WTC11 (cell line): Measurements from ENCODE around the gene PSG7. TPM values are rescaled to one million over a fixed set of nuclear protein-coding genes. Genes with fewer than 3 reads are reported as not detected.
"Not testable (repeated sequence)": the region's sequence is repeated elsewhere in the genome, so short reads cannot be mapped to it uniquely, and the experiment has no call there.

Source experiments
- ATAC-seq: fragments of 200-7000 bp; cut with Tn5 transposase; 2 replicates; pipeline ENCODE4 v1.10.0; 2021; ENCODE audit warnings: mild to moderate bottlenecking, moderate library complexity
- CTCF ChIA-PET: fragments of 300-600 bp; sonication (Branson Sonifier 250); formaldehyde crosslinking; loops from one replicate; lab custom pipeline; 2021; ENCODE audit warnings: antibody characterized with exemption; lab: Charles Lee
- POLR2A ChIA-PET: fragments of 350-600 bp; sonication (Branson Sonifier 250); formaldehyde crosslinking; loops from one replicate; lab custom pipeline; 2021; ENCODE audit warnings: antibody characterized with exemption; lab: Charles Lee
- DNase-seq: peaks from one replicate; pipeline ENCODE4 v3.0.0; 2021; ENCODE audit warnings: low spot score
- H3K27ac Mint-ChIP-seq: 2 replicates; pipeline ENCODE4 v1.8.0; 2021; ENCODE audit warnings: mixed read lengths
- H3K27me3 Mint-ChIP-seq: 2 replicates; pipeline ENCODE4 v1.8.0; 2021; ENCODE audit warnings: low read depth, mild to moderate bottlenecking, moderate library complexity, mixed read lengths
- H3K36me3 Mint-ChIP-seq: 2 replicates; pipeline ENCODE4 v1.8.0; 2021; ENCODE audit warnings: mixed read lengths
- H3K4me1 Mint-ChIP-seq: 2 replicates; pipeline ENCODE4 v1.8.0; 2022; ENCODE audit warnings: mixed read lengths
- H3K4me3 Mint-ChIP-seq: 2 replicates; pipeline ENCODE4 v1.8.0; 2021; ENCODE audit warnings: mild to moderate bottlenecking, moderate library complexity, mixed read lengths
- H3K9me3 Mint-ChIP-seq: 2 replicates; pipeline ENCODE4 v1.8.0; 2021; ENCODE audit warnings: mixed read lengths
- USF1 ChIP-seq: sonication (generic); formaldehyde crosslinking; IDR thresholded peaks from 2 replicates; pipeline ENCODE4 v1.8.0; 2022; ENCODE audit warnings: mild to moderate bottlenecking, missing genetic modification reagents
- USF2 ChIP-seq: sonication (generic); formaldehyde crosslinking; IDR thresholded peaks from 2 replicates; pipeline ENCODE4 v1.8.1; 2023; ENCODE audit warnings: mild to moderate bottlenecking, missing genetic modification reagents, moderate library complexity
- total RNA-seq: library from RNA; stranded (reverse); gene quantifications from 3 replicates; pipeline ENCODE4 v1.2.3, GENCODE V29; 2021

Gene PSG7
- total RNA-seq, 1 experiment from 2014 or later, result not detected

- ATAC-seq, DNase-seq, CTCF ChIA-PET, H3K27ac Mint-ChIP-seq, POLR2A ChIA-PET, H3K36me3 Mint-ChIP-seq, H3K27me3 Mint-ChIP-seq, H3K4me1 Mint-ChIP-seq, H3K4me3 Mint-ChIP-seq: not testable (repeated sequence)
- H3K9me3 Mint-ChIP-seq, result peaks cover 34% of the 10 kb centered on the region
These were observed 25.3 kb downstream of the PSG7 start for GRCh38 chr19:42911731-42912130.

GRCh38 chr19:42906162-42906561 lies 30.8 kb downstream of the PSG7 start:
- POLR2A ChIA-PET, H3K27ac Mint-ChIP-seq, H3K27me3 Mint-ChIP-seq, ATAC-seq, H3K36me3 Mint-ChIP-seq, H3K4me1 Mint-ChIP-seq, H3K4me3 Mint-ChIP-seq, DNase-seq: not testable (repeated sequence)
- H3K9me3 Mint-ChIP-seq, result peaks cover 20% of the 10 kb centered on the region
- CTCF ChIA-PET, result interaction anchor here (0.5 kb wide), 1 partner anchor 559 kb away, joined by 4 read pairs; no protein-coding TSS in a partner anchor

GRCh38 chr19:42900561-42900960 lies 36.4 kb downstream of the PSG7 start:
- H3K4me3 Mint-ChIP-seq, H3K27me3 Mint-ChIP-seq, ATAC-seq, POLR2A ChIA-PET, H3K36me3 Mint-ChIP-seq, DNase-seq: not testable (repeated sequence)
- peaks cover 31% of the 10 kb centered on the region for H3K4me1 Mint-ChIP-seq
- CTCF ChIA-PET, result interaction anchor here (1.3 kb wide), 1 partner anchor 15 kb away, joined by 7 read pairs; no protein-coding TSS in a partner anchor
- peaks cover 20% of the 10 kb centered on the region for H3K9me3 Mint-ChIP-seq
- H3K27ac Mint-ChIP-seq, result peak overlapping the region; percentile 59
- TF ChIP-seq USF2, result peak; percentile 72
- peak; percentile 77 for TF ChIP-seq USF1

GRCh38 chr19:42899674-42900073 lies 37.3 kb downstream of the PSG7 start:
- peak overlapping the region; percentile 59; the same call in 1 of the 2 replicates for H3K27ac Mint-ChIP-seq
- H3K4me3 Mint-ChIP-seq, H3K36me3 Mint-ChIP-seq, ATAC-seq, DNase-seq, POLR2A ChIA-PET, H3K27me3 Mint-ChIP-seq: not testable (repeated sequence)
- peaks cover 31% of the 10 kb centered on the region for H3K4me1 Mint-ChIP-seq
- CTCF ChIA-PET, result interaction anchor here (1.3 kb wide), 1 partner anchor 14 kb away, joined by 7 read pairs; no protein-coding TSS in a partner anchor
- peaks cover 20% of the 10 kb centered on the region for H3K9me3 Mint-ChIP-seq

GRCh38 chr19:42899110-42899509 lies 37.9 kb downstream of the PSG7 start:
- CTCF ChIA-PET, ATAC-seq, H3K4me3 Mint-ChIP-seq, DNase-seq, H3K36me3 Mint-ChIP-seq, H3K27me3 Mint-ChIP-seq: not testable (repeated sequence)
- H3K27ac Mint-ChIP-seq, result peak overlapping the region; percentile 93
- H3K4me1 Mint-ChIP-seq, result peaks cover 31% of the 10 kb centered on the region
- POLR2A ChIA-PET, result interaction anchor here (0.6 kb wide), 1 partner anchor 11 kb away, joined by 3 read pairs; no protein-coding TSS in a partner anchor
- peaks cover 20% of the 10 kb centered on the region for H3K9me3 Mint-ChIP-seq

- H3K27me3 Mint-ChIP-seq, CTCF ChIA-PET, ATAC-seq, H3K36me3 Mint-ChIP-seq, DNase-seq, H3K4me3 Mint-ChIP-seq: not testable (repeated sequence)
- Mint-ChIP-seq H3K4me1 (peaks cover 31% of the 10 kb centered on the region), H3K9me3 (peaks cover 20% of the 10 kb centered on the region), H3K27ac (peak overlapping the region; percentile 93)
- POLR2A ChIA-PET, result interaction anchor here (0.6 kb wide), 1 partner anchor 12 kb away, joined by 3 read pairs; no protein-coding TSS in a partner anchor
These were observed 38.4 kb downstream of the PSG7 start for GRCh38 chr19:42898656-42899055.

- CTCF ChIA-PET, DNase-seq, H3K4me3 Mint-ChIP-seq, ATAC-seq, POLR2A ChIA-PET, H3K27me3 Mint-ChIP-seq: not testable (repeated sequence)
- Mint-ChIP-seq H3K36me3 (peaks cover 13% of the 10 kb centered on the region), H3K4me1 (peaks cover 31% of the 10 kb centered on the region), H3K27ac (peak overlapping the region; percentile 49; the same call in 1 of the 2 replicates), H3K9me3 (peaks cover 28% of the 10 kb centered on the region)
These were observed 39.3 kb downstream of the PSG7 start for GRCh38 chr19:42897729-42898128.

- CTCF ChIA-PET, H3K4me1 Mint-ChIP-seq, DNase-seq, H3K27ac Mint-ChIP-seq, POLR2A ChIA-PET, H3K4me3 Mint-ChIP-seq, ATAC-seq: not testable (repeated sequence)
- H3K9me3 Mint-ChIP-seq, result peaks cover 51% of the 10 kb centered on the region
- H3K27me3 Mint-ChIP-seq, result peaks cover 12% of the 10 kb centered on the region
- peaks cover 14% of the 10 kb centered on the region for H3K36me3 Mint-ChIP-seq
These were observed 46.6 kb downstream of the PSG7 start for GRCh38 chr19:42890446-42890845.

- H3K27ac Mint-ChIP-seq, POLR2A ChIA-PET, H3K4me1 Mint-ChIP-seq, H3K4me3 Mint-ChIP-seq, ATAC-seq, DNase-seq: not testable (repeated sequence)
- CTCF ChIA-PET, result interaction anchor here (1.2 kb wide), 1 partner anchor 194 kb away, joined by 4 read pairs; no protein-coding TSS in a partner anchor
- Mint-ChIP-seq H3K27me3 (peaks cover 17% of the 10 kb centered on the region), H3K9me3 (peaks cover 45% of the 10 kb centered on the region), H3K36me3 (peaks cover 10% of the 10 kb centered on the region)
These were observed 49.0 kb downstream of the PSG7 start for GRCh38 chr19:42887876-42888445.

- H3K36me3 Mint-ChIP-seq, result not testable (repeated sequence)
These were observed 54.3 kb downstream of the PSG7 start for GRCh38 chr19:42882730-42883129.

GRCh38 chr19:42882010-42882409 lies 55.0 kb downstream of the PSG7 start:
- H3K4me1 Mint-ChIP-seq, H3K4me3 Mint-ChIP-seq, POLR2A ChIA-PET, CTCF ChIA-PET, ATAC-seq, H3K27ac Mint-ChIP-seq, DNase-seq, H3K36me3 Mint-ChIP-seq: not testable (repeated sequence)
- Mint-ChIP-seq H3K9me3 (peaks cover 12% of the 10 kb centered on the region), H3K27me3 (peaks cover 14% of the 10 kb centered on the region)

More at GRCh38 chr19:42882730-42883129, 54.3 kb downstream of the PSG7 start:
- H3K4me3 Mint-ChIP-seq, POLR2A ChIA-PET, CTCF ChIA-PET, H3K4me1 Mint-ChIP-seq, DNase-seq, H3K27ac Mint-ChIP-seq, ATAC-seq: not testable (repeated sequence)
- Mint-ChIP-seq H3K27me3 (peaks cover 14% of the 10 kb centered on the region), H3K9me3 (peaks cover 15% of the 10 kb centered on the region)
